Neural cell (in vitro differentiated cells): ENCODE results near the gene ANKRD63. TPM values are rescaled to one million over a fixed set of nuclear protein-coding genes. Genes with fewer than 3 reads are reported as not detected.

Source experiments
- H2AFZ ChIP-seq: fragments of 200-600, 300-800 bp; sonication (generic), shearing (Covaris generic); 2 replicates; pipeline ENCODE4 v1.6.0; 2014; ENCODE audit warnings: low read depth, mild to moderate bottlenecking, antibody characterized with exemption, low read length, moderate library complexity
- H3F3A ChIP-seq: fragments of 200-600 bp; shearing (Covaris generic); 2 replicates; pipeline ENCODE4 v1.6.1; 2016; ENCODE audit warnings: mild to moderate bottlenecking, moderate library complexity, mixed read lengths, antibody characterized with exemption, low read length; ENCODE audit not compliant: insufficient read depth, poor library complexity, severe bottlenecking
- H3K27ac ChIP-seq: fragments of 200-600, 300-800 bp; sonication (generic), shearing (Covaris generic); 2 replicates; pipeline ENCODE4 v1.5.1; 2014; ENCODE audit warnings: mild to moderate bottlenecking, low read length, moderate library complexity
- H3K27me3 ChIP-seq: fragments of 300-800, 200-600 bp; sonication (generic), shearing (Covaris generic); 2 replicates; pipeline ENCODE4 v1.6.0; 2014; ENCODE audit warnings: mild to moderate bottlenecking, low read depth, low read length, moderate library complexity; ENCODE audit not compliant: insufficient read depth
- H3K36me3 ChIP-seq: fragments of 300-800, 200-600 bp; sonication (generic), shearing (Covaris generic); 2 replicates; pipeline ENCODE4 v1.5.1; 2014; ENCODE audit warnings: mild to moderate bottlenecking, antibody characterized with exemption, low read length, moderate library complexity; ENCODE audit not compliant: insufficient read depth
- H3K4me2 ChIP-seq: fragments of 300-800, 200-600 bp; sonication (generic), shearing (Covaris generic); 2 replicates; pipeline ENCODE4 v1.6.0; 2014; ENCODE audit warnings: mild to moderate bottlenecking, low read length
- H3K4me3 ChIP-seq: fragments of 300-800, 200-600 bp; sonication (generic), shearing (Covaris generic); 2 replicates; pipeline ENCODE4 v1.5.1; 2014; ENCODE audit warnings: mild to moderate bottlenecking, low read length, moderate library complexity
- H3K79me2 ChIP-seq: fragments of 200-600 bp; shearing (Covaris generic); replicated peaks from 2 replicates; pipeline ENCODE4 v1.6.0; 2014; ENCODE audit warnings: mild to moderate bottlenecking, low read length, moderate library complexity; ENCODE audit not compliant: insufficient read depth
- H3K9ac ChIP-seq: fragments of 300-800, 200-600 bp; sonication (generic), shearing (Covaris generic); 2 replicates; pipeline ENCODE4 v1.6.1; 2016; ENCODE audit warnings: mild to moderate bottlenecking, low read length, mixed read lengths
- H3K9me2 ChIP-seq: fragments of 200-600 bp; shearing (Covaris generic); 2 replicates; pipeline ENCODE4 v1.6.1; 2016; ENCODE audit warnings: mild to moderate bottlenecking, low read length, mixed read lengths; ENCODE audit not compliant: insufficient read depth
- H3K9me3 ChIP-seq: fragments of 200-600, 300-800 bp; sonication (generic), shearing (Covaris generic); 2 replicates; pipeline ENCODE4 v1.6.1; 2016; ENCODE audit warnings: mild to moderate bottlenecking, mixed run types, low read length, moderate library complexity, mixed read lengths
- H4K20me1 ChIP-seq: fragments of 200-600 bp; shearing (Covaris generic); 2 replicates; pipeline ENCODE4 v1.6.1; 2016; ENCODE audit warnings: mild to moderate bottlenecking, mixed run types; ENCODE audit not compliant: insufficient read depth
- CTCF ChIP-seq: fragments of 450-650 bp; IDR thresholded peaks from 2 replicates; pipeline ENCODE4 v1.5.1; 2014; ENCODE audit warnings: antibody characterized with exemption, mild to moderate bottlenecking, moderate library complexity; ENCODE audit not compliant: poor library complexity, severe bottlenecking
- EP300 ChIP-seq: fragments of 450-650 bp; conservative IDR thresholded peaks from 2 replicates; pipeline ENCODE4 v1.6.1; 2014; ENCODE audit warnings: antibody characterized with exemption, mild to moderate bottlenecking, moderate library complexity; ENCODE audit not compliant: poor library complexity, severe bottlenecking
- EZH2 ChIP-seq: fragments of 200-600, 300-800 bp; shearing (Covaris generic), sonication (generic); IDR thresholded peaks from 2 replicates; pipeline ENCODE4 v1.6.1; 2014; ENCODE audit warnings: antibody characterized with exemption, low read length, borderline replicate concordance, mild to moderate bottlenecking; ENCODE audit not compliant: insufficient read depth, poor library complexity, severe bottlenecking
- MXI1 ChIP-seq: fragments of 450-650 bp; conservative IDR thresholded peaks from 2 replicates; pipeline ENCODE4 v1.6.1; 2014; ENCODE audit warnings: antibody characterized with exemption, mild to moderate bottlenecking; ENCODE audit not compliant: poor library complexity, severe bottlenecking
- POLR2AphosphoS5 ChIP-seq: IDR thresholded peaks from 2 replicates; pipeline ENCODE4 v1.6.1; 2012
- RAD21 ChIP-seq: fragments of 450-650 bp; conservative IDR thresholded peaks from 2 replicates; pipeline ENCODE4 v1.6.1; 2014; ENCODE audit warnings: antibody characterized with exemption, mild to moderate bottlenecking, moderate library complexity
- REST ChIP-seq: IDR thresholded peaks from 2 replicates; pipeline ENCODE4 v1.6.1; 2012; ENCODE audit warnings: borderline replicate concordance
- SMC3 ChIP-seq: fragments of 450-650 bp; conservative IDR thresholded peaks from 2 replicates; pipeline ENCODE4 v1.6.1; 2014; ENCODE audit warnings: antibody characterized with exemption, mild to moderate bottlenecking, moderate library complexity; ENCODE audit not compliant: poor library complexity
- TAF1 ChIP-seq: IDR thresholded peaks from 2 replicates; pipeline ENCODE4 v1.6.1; 2012; ENCODE audit warnings: low read depth
- polyA plus RNA-seq: library from polyadenylated mRNA; depleted of rRNA; stranded (reverse); fragments of >200 nt; gene quantifications from 2 replicates; pipeline ENCODE4 v1.2.3, GENCODE V29; 2014

Gene ANKRD63
- polyA plus RNA-seq, 1 donor from 2014 or later, result 2.1 TPM

DNA sequence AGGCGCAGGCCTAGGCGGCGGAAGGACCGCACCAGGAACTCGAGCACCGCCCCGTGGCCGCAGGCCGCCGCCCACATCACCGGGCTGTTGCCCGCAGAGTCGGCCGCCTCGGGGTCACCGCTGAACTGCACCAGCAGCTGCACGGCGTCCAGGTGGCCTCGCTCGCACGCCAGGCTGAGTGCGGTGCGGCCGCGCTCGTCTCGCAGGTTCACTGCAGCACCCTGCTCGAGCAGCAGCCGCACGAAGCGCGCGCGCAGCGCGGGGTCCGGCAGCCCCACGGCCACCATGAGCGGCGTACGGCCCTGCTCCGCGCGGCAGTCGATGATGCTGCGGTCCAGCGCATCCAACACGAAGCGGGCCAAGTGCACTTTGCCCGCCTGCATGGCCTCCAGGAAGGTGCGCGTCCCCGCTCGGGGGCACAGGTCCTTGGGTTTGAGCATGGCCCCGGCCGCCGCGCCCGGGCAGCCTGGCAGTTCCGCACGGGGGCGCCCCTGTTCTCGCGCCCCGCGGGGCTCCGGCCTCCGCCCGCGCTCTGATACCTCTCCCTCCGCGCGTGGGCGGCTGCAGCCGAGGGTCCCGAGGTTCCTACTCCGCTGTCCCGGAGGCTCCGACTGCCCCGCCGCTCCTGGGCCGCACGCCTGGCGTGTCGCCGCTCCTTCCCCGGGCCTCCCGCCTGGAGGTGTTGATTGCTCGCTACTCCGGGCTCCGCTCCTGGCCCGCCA lies 556 bp downstream of the ANKRD63 start:
- TF ChIP-seq POLR2AphosphoS5 (peak; percentile 11), REST (no peak), CTCF (peak; percentile 64), RAD21 (peak; percentile 19), TAF1 (no peak), EZH2 (no peak), MXI1 (peak; percentile 7), SMC3 (peak; percentile 46), EP300 (no peak)
- Histone ChIP-seq H4K20me1 (no peaks in the 10 kb centered on the region), H3K36me3 (no peaks in the 10 kb centered on the region), H3K9ac (peak overlapping the region; percentile 39), H3K9me2 (no peaks in the 10 kb centered on the region), H3K4me2 (no peak overlapping the region), H3K27ac (no peak overlapping the region), H3K4me3 (peak overlapping the region; percentile 63), H2AFZ (no peak overlapping the region), H3F3A (no peaks in the 10 kb centered on the region), H3K79me2 (no peaks in the 10 kb centered on the region), H3K27me3 (peaks cover 62% of the 10 kb centered on the region), H3K9me3 (no peaks in the 10 kb centered on the region)

DNA sequence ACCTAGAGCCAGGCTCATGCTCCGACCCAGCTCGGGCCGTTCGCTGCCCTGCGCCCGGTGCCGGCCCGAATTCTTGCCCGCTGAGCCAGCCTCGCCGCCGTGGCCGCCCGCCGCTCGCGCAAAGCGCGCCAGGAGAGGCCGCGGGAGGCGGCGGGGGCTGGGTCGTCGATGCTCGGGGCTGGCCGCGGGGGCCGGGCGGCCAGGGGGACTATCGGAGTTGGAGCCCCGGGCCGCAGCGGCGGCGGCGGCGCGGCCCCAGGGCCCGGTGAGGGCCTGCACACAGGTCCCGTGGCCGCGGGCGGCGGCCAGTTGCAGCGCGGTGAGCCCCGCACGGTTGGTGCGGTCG lies 1.1 kb downstream of the ANKRD63 start:
- no peak overlapping the region for H3K4me2 ChIP-seq
- no peak for TF ChIP-seq EP300
- TF ChIP-seq EZH2, result no peak
- TF ChIP-seq RAD21, result no peak
- TF ChIP-seq SMC3, result no peak
- TF ChIP-seq REST, result no peak
- no peak for TF ChIP-seq TAF1
- H3F3A ChIP-seq, result no peaks in the 10 kb centered on the region
- H3K27me3 ChIP-seq, result peaks cover 62% of the 10 kb centered on the region
- no peak overlapping the region for H3K9ac ChIP-seq
- no peaks in the 10 kb centered on the region for H4K20me1 ChIP-seq
- H3K9me3 ChIP-seq, result no peaks in the 10 kb centered on the region
- no peak overlapping the region for H2AFZ ChIP-seq
- H3K79me2 ChIP-seq, result no peaks in the 10 kb centered on the region
- no peak overlapping the region for H3K27ac ChIP-seq
- H3K36me3 ChIP-seq, result no peaks in the 10 kb centered on the region
- peak overlapping the region; percentile 63 for H3K4me3 ChIP-seq
- H3K9me2 ChIP-seq, result no peaks in the 10 kb centered on the region
